SK-N-SH (cell line): Measurements from ENCODE around the gene MS4A3. TPM values are rescaled to one million over a fixed set of nuclear protein-coding genes. Genes with fewer than 3 reads are reported as not detected.

Source experiments
- CTCF ChIA-PET: fragments of 300-600, 350-600 bp; formaldehyde crosslinking; extraction: SDS; loops from one replicate; lab custom pipeline; 2021; lab: Yijun Ruan, JAX
- POLR2A ChIA-PET: fragments of 350-600 bp; sonication (Branson Sonifier 250); formaldehyde crosslinking; extraction: SDS; loops from one replicate; lab custom pipeline; 2020; ENCODE audit warnings: antibody characterized with exemption, inconsistent platforms; lab: Yijun Ruan, JAX
- DNase-seq: peaks from one replicate; pipeline ENCODE4 v3.0.0; 2012
- H2AFZ ChIP-seq: fragments of 200-600 bp; sonication (generic); 2 replicates; pipeline ENCODE4 v1.8.1; 2016; ENCODE audit warnings: antibody characterized with exemption, mild to moderate bottlenecking, low read depth
- H3F3A ChIP-seq: fragments of 200-600 bp; sonication (generic); replicated peaks from 2 replicates; pipeline ENCODE3; 2016; ENCODE audit warnings: antibody characterized with exemption, mild to moderate bottlenecking; ENCODE audit not compliant: insufficient read depth
- H3K27ac ChIP-seq, 2 experiments: fragments of 200-500 bp in 1 of 2; fragments of 200-600 bp in 1 of 2; sonication (Bioruptor generic) in 1 of 2; sonication (generic), shearing (Covaris generic) in 1 of 2; 2 replicates each; pipeline versions ENCODE4 v1.5.1 to v1.6.1; 2014 to 2016; ENCODE audit warnings: low read depth in 2 of 2, inconsistent platforms in 1 of 2, low read length in 1 of 2, mild to moderate bottlenecking in 1 of 2, mixed read lengths in 1 of 2
- H3K27me3 ChIP-seq: fragments of 200-600 bp; sonication (generic), shearing (Covaris generic); 2 replicates; pipeline ENCODE4 v1.6.1; 2016; ENCODE audit warnings: mixed run types; ENCODE audit not compliant: insufficient read depth
- H3K36me3 ChIP-seq, 2 experiments: fragments of 200-500 bp in 1 of 2; fragments of 200-600 bp in 1 of 2; sonication (Bioruptor generic) in 1 of 2; sonication (generic) in 1 of 2; replicated peaks in 1 of 2; 2 replicates each; pipeline versions ENCODE3 to v1.5.1; 2014 to 2016; ENCODE audit warnings: low read length in 1 of 2, mild to moderate bottlenecking in 1 of 2; ENCODE audit not compliant: insufficient read depth in 2 of 2, control insufficient read depth in 1 of 2
- H3K4me1 ChIP-seq, 2 experiments: fragments of 200-500 bp in 1 of 2; fragments of 200-600 bp in 1 of 2; sonication (Bioruptor generic) in 1 of 2; sonication (generic), shearing (Covaris generic) in 1 of 2; 2 replicates each; pipeline versions ENCODE4 v1.5.1 to v1.6.1; 2014 to 2016; ENCODE audit warnings: low read depth in 1 of 2, low read length in 1 of 2, mixed run types in 1 of 2; ENCODE audit not compliant: insufficient read depth in 2 of 2, control insufficient read depth in 1 of 2
- H3K4me2 ChIP-seq: fragments of 200-600 bp; sonication (generic), shearing (Covaris generic); 2 replicates; pipeline ENCODE4 v1.6.1; 2017; ENCODE audit warnings: mixed run types
- H3K4me3 ChIP-seq, 2 experiments: fragments of 200-500 bp in 1 of 2; fragments of 200-600 bp in 1 of 2; sonication (Bioruptor generic) in 1 of 2; sonication (generic), shearing (Covaris generic) in 1 of 2; 2 replicates each; pipeline versions ENCODE4 v1.5.1 to v1.8.1; 2014 to 2016; ENCODE audit warnings: low read depth in 2 of 2, inconsistent platforms in 1 of 2, low read length in 1 of 2, mild to moderate bottlenecking in 1 of 2, mixed read lengths in 1 of 2, moderate library complexity in 1 of 2
- H3K79me2 ChIP-seq: fragments of 200-600 bp; sonication (generic); 2 replicates; pipeline ENCODE4 v1.8.1; 2017; ENCODE audit warnings: mild to moderate bottlenecking; ENCODE audit not compliant: insufficient read depth
- H3K9ac ChIP-seq: fragments of 200-600 bp; sonication (generic); 2 replicates; pipeline ENCODE4 v1.6.1; 2017; ENCODE audit warnings: mixed run types
- H3K9me2 ChIP-seq: fragments of 200-600 bp; sonication (generic); 2 replicates; pipeline ENCODE4 v1.6.1; 2017; ENCODE audit warnings: mixed run types
- H3K9me3 ChIP-seq: fragments of 200-600 bp; sonication (generic); 2 replicates; pipeline ENCODE4 v1.6.1; 2017; ENCODE audit warnings: mixed run types, mild to moderate bottlenecking, moderate library complexity
- H4K20me1 ChIP-seq: fragments of 200-600 bp; sonication (generic); 2 replicates; pipeline ENCODE4 v1.6.1; 2017; ENCODE audit warnings: mild to moderate bottlenecking, mixed run types; ENCODE audit not compliant: insufficient read depth
- ELF1 ChIP-seq: IDR thresholded peaks from 2 replicates; pipeline ENCODE4 v1.4.0; 2012
- EZH2phosphoT487 ChIP-seq: fragments of 200-600 bp; sonication (generic); IDR thresholded peaks from 2 replicates; pipeline ENCODE4 v1.6.1; 2017; ENCODE audit warnings: low read depth, mixed run types, mild to moderate bottlenecking, antibody characterized with exemption, moderate library complexity, borderline replicate concordance
- FOXM1 ChIP-seq: IDR thresholded peaks from 2 replicates; pipeline ENCODE4 v1.4.0; 2012; ENCODE audit warnings: low read depth, mild to moderate bottlenecking
- GATA2 ChIP-seq: sonication (generic); formaldehyde crosslinking; IDR thresholded peaks from 2 replicates; pipeline ENCODE4 v1.5.0; 2020; ENCODE audit warnings: mild to moderate bottlenecking, missing genetic modification reagents
- MAX ChIP-seq: IDR thresholded peaks from 2 replicates; pipeline ENCODE4 v1.4.0; 2012; ENCODE audit warnings: low read depth
- MXI1 ChIP-seq: IDR thresholded peaks from 2 replicates; pipeline ENCODE4 v1.6.1; 2012; ENCODE audit warnings: mild to moderate bottlenecking, low read depth, low read length, improper control_type of control experiment
- NFIC ChIP-seq: IDR thresholded peaks from 2 replicates; pipeline ENCODE4 v1.4.0; 2012; ENCODE audit warnings: borderline replicate concordance
- PBX3 ChIP-seq: IDR thresholded peaks from 2 replicates; pipeline ENCODE4; 2012
- RCOR1 ChIP-seq: fragments of 150-350 bp; IDR thresholded peaks from 2 replicates; pipeline ENCODE4 v1.6.1; 2017; ENCODE audit warnings: antibody characterized with exemption, low read length
- RFX5 ChIP-seq: IDR thresholded peaks from 2 replicates; pipeline ENCODE4 v1.6.1; 2012; ENCODE audit warnings: mild to moderate bottlenecking, improper control_type of control experiment, low read length
- RXRA ChIP-seq: IDR thresholded peaks from 2 replicates; pipeline ENCODE4 v1.4.0; 2012; ENCODE audit warnings: low read depth, mild to moderate bottlenecking, borderline replicate concordance
- SIN3A ChIP-seq: IDR thresholded peaks from 2 replicates; pipeline ENCODE4 v1.6.1; 2012; ENCODE audit warnings: low read depth, mild to moderate bottlenecking, low read length, moderate library complexity, borderline replicate concordance
- SMC3 ChIP-seq: IDR thresholded peaks from 2 replicates; pipeline ENCODE4 v1.6.1; 2012; ENCODE audit warnings: low read depth, low read length, improper control_type of control experiment
- TAF1 ChIP-seq: IDR thresholded peaks from 2 replicates; pipeline ENCODE4 v1.6.1; 2012; ENCODE audit warnings: low read depth, mild to moderate bottlenecking, low read length, moderate library complexity, borderline replicate concordance
- TCF12 ChIP-seq: IDR thresholded peaks from 2 replicates; pipeline ENCODE4 v1.4.0; 2012
- TEAD4 ChIP-seq: IDR thresholded peaks from 2 replicates; pipeline ENCODE4 v1.4.0; 2012; ENCODE audit warnings: mild to moderate bottlenecking, borderline replicate concordance; ENCODE audit not compliant: insufficient read depth
- USF1 ChIP-seq: IDR thresholded peaks from 2 replicates; pipeline ENCODE4 v1.4.0; 2012; ENCODE audit warnings: low read depth, borderline replicate concordance
- WGBS: methylation state at CpG from one replicate; pipeline ENCODE4 v1.1.6; 2017; ENCODE audit warnings: low lambda C conversion rate; 5-methylcytosine and 5-hydroxymethylcytosine counted together
- polyA plus RNA-seq, 3 experiments: library from polyadenylated mRNA; depleted of rRNA; stranded (reverse); fragments of >200 nt; gene quantifications; 2 replicates each; pipeline ENCODE4 v1.2.3, GENCODE V29; 2012

Gene MS4A3
- polyA plus RNA-seq, 1 of the 3 experiments (the other 2 are of a cell fraction) = not detected

GRCh38 chr11:60088364-60088763, 31.9 kb downstream of the MS4A3 start, which contains the start of gene MS4A2:
Gene MS4A2 (plus strand): TSS chr11:60088664. CDS start chr11:60088766, 102 bp downstream.
- no peaks in the 10 kb centered on the region for H3K9me2 ChIP-seq
- no peak within 1 kb of the TSS for H2AFZ ChIP-seq
- no peaks in the 10 kb centered on the region; the same call in 1 of the 2 replicates for H3K27me3 ChIP-seq
- H3K9me3 ChIP-seq = no peaks in the 10 kb centered on the region
- CTCF ChIA-PET = no interaction called here
- H3K4me3 ChIP-seq = no peak within 1 kb of the TSS
- no peaks in the 10 kb centered on the region for H3K79me2 ChIP-seq
- H3K36me3 ChIP-seq = no peaks in the 10 kb centered on the region
- no peak within 1 kb of the TSS for H3K27ac ChIP-seq
- no peak for DNase-seq
- TF ChIP-seq FOXM1 (no peak), RFX5 (no peak), TCF12 (no peak), ELF1 (no peak), EZH2phosphoT487 (no peak), SMC3 (no peak), TEAD4 (no peak), SIN3A (no peak), TAF1 (no peak)
- TF ChIP-seq, all 33 proteins: peak for 0
- H4K20me1 ChIP-seq = no peaks in the 10 kb centered on the region
- POLR2A ChIA-PET = no interaction called here
- H3K4me2 ChIP-seq = no peak within 1 kb of the TSS
- H3K4me1 ChIP-seq = no peaks in the 10 kb centered on the region
- WGBS = 5% methylated on average over 1 of the region's 1 CpG
- H3K9ac ChIP-seq = no peak within 1 kb of the TSS
- no peaks in the 10 kb centered on the region for H3F3A ChIP-seq

GRCh38 chr11:60095477-60096120, 39.1 kb downstream of the MS4A3 start:
- H3K79me2 ChIP-seq = no peaks in the 10 kb centered on the region
- no peaks in the 10 kb centered on the region; the same call in 1 of the 2 replicates for H3K27me3 ChIP-seq
- H3K9me3 ChIP-seq = no peaks in the 10 kb centered on the region
- no peak overlapping the region for H3K27ac ChIP-seq
- H3K4me1 ChIP-seq = no peaks in the 10 kb centered on the region
- CTCF ChIA-PET = no interaction called here
- H3K9ac ChIP-seq = no peak overlapping the region
- WGBS = 6% methylated on average over 4 of the region's 4 CpGs
- H2AFZ ChIP-seq = no peak overlapping the region
- H4K20me1 ChIP-seq = no peaks in the 10 kb centered on the region
- H3K9me2 ChIP-seq = no peaks in the 10 kb centered on the region
- H3F3A ChIP-seq = no peaks in the 10 kb centered on the region
- no peak for DNase-seq
- no peak overlapping the region for H3K4me3 ChIP-seq
- H3K4me2 ChIP-seq = no peak overlapping the region
- TF ChIP-seq NFIC (no peak), RCOR1 (no peak), MAX (no peak), USF1 (no peak), SIN3A (no peak), PBX3 (no peak), RXRA (no peak), MXI1 (no peak), GATA2 (CRISPR knock-in tag) (no peak)
- H3K36me3 ChIP-seq = no peaks in the 10 kb centered on the region
- POLR2A ChIA-PET = no interaction called here
